ENCODE measurements around the gene LPP. TPM values are rescaled to one million over a fixed set of nuclear protein-coding genes. Genes with fewer than 3 reads are reported as not detected.

The LPP gene
- polyA plus RNA-seq, 3 donors = 24.5 to 26.1 (median 25.4) TPM

GRCh38 chr3:188191460-188191859, 37.5 kb downstream of the LPP start:
- DNase-seq (ENCODE audit: low read depth in 3 of 3, low spot score in 2 of 3) = no peak

GRCh38 chr3:188192034-188192433, 38.1 kb downstream of the LPP start:
- no peak for DNase-seq (ENCODE audit: low read depth in 3 of 3, low spot score in 2 of 3)

DNA sequence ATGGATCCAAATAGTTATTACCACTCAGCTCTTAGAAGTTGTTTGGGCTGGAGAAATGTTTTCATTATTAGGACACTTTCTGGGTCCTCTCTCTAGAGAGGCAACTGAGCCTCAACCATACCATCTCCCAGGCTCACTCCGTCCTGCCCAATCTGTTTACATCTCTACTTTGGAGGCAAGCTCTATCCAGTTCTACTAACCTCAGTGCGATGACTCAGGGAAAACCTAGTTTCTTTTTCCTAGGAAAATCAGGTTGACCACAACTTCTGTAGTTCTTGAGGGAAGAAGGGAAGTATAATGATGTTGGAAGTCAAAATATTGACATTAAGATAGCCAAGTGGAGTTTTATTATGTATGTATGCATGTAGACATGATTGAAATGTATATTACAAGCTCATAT, 40.4 kb downstream of the LPP start:
- DNase-seq (ENCODE audit: low read depth in 3 of 3, low spot score in 2 of 3) = no peak

- no peak for DNase-seq (ENCODE audit: low read depth in 3 of 3, low spot score in 2 of 3)
Observed at GRCh38 chr3:188196232-188196990, 42.5 kb downstream of the LPP start.

GRCh38 chr3:188197388-188197847, 43.5 kb downstream of the LPP start:
- no peak for DNase-seq (ENCODE audit: low read depth in 3 of 3, low spot score in 2 of 3)

GRCh38 chr3:188198001-188198400, 44.0 kb downstream of the LPP start:
- DNase-seq (ENCODE audit: low read depth in 3 of 3, low spot score in 2 of 3) = no peak

GRCh38 chr3:188198760-188199327, 44.9 kb downstream of the LPP start:
- DNase-seq (ENCODE audit: low read depth in 3 of 3, low spot score in 2 of 3) = no peak

GRCh38 chr3:188199386-188199785, 45.4 kb downstream of the LPP start:
- DNase-seq (ENCODE audit: low read depth in 3 of 3, low spot score in 2 of 3) = no peak

GRCh38 chr3:188200481-188200880, 46.5 kb downstream of the LPP start:
- no peak for DNase-seq (ENCODE audit: low read depth in 3 of 3, low spot score in 2 of 3)

GRCh38 chr3:188202358-188203138, 48.6 kb downstream of the LPP start:
- DNase-seq (ENCODE audit: low read depth in 3 of 3, low spot score in 2 of 3) = no peak

DNA sequence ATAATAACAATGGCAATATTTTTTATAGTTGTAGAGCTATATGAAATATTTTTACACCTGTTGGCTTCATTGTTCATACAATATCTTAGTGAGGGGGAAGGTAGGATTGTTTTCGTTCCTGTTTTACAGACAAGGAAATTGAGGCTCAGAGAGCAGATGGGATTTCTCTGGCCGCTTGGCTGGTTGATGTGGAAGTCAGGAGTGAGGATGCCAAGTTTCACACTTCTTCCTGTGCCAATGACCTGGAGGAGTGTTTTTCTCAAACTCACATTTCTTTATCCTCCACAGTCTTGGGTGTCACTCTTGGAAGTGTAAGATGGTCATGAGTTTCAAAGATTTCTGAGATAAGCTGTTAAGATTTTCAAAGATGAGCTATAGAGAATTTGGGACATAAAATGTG, 50.6 kb downstream of the LPP start:
- no peak for DNase-seq (ENCODE audit: low read depth in 3 of 3, low spot score in 2 of 3)

GRCh38 chr3:188205992-188206416, 52.0 kb downstream of the LPP start:
- no peak for DNase-seq (ENCODE audit: low read depth in 3 of 3, low spot score in 2 of 3)

DNA sequence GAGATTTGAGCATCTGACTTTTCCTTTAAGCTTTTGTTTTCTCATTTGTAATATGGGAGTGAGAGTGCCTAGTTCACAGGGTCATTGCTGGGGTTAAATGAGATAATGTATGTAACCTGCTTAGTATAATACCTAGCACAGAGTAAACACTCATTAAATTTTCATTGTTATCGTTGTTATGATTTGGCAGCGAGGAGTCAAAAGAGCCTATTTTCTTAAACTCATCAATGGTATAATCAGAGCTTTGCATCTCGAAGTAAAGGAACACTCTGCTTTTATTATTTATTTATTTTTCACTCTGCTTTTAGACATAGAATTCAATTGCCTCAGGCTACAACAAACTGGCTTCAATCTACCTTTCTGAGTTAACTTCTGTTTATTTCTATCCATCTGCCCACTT, 52.8 kb downstream of the LPP start:
- no peak for DNase-seq (ENCODE audit: low read depth in 3 of 3, low spot score in 2 of 3)

DNA sequence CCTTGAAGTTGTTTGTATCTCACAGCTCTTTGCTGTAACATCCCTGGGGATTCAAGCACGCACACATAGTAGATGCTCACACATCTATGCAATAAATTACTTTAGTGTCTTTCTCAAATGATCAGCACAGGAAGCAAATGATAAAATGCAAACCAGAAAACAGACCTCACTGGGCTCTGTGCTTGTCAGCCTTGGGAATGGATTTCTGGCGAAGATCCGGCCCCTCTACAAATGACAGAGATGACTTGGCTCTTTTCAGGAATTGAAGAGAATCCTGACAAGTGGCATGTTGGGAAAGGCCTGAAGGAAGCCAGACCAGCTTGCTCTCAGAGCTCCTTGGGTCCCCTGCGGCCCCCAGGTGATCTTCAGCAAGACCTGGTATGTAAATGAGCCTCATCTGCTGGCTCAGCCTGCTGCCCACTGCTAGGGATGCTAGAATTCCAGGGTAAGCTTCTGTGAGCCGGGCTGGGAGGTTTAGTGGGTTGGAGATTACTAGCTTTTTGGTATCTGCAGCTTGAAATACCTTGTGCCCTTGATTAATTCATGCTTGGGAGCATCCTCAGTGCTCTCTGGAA, 54.1 kb downstream of the LPP start:
- no peak for DNase-seq (ENCODE audit: low read depth in 3 of 3, low spot score in 2 of 3)

- DNase-seq (ENCODE audit: low read depth in 3 of 3, low spot score in 2 of 3) = peak in 1 of 3 donors; percentile 36
Observed at GRCh38 chr3:188208516-188208981, 54.6 kb downstream of the LPP start.

DNA sequence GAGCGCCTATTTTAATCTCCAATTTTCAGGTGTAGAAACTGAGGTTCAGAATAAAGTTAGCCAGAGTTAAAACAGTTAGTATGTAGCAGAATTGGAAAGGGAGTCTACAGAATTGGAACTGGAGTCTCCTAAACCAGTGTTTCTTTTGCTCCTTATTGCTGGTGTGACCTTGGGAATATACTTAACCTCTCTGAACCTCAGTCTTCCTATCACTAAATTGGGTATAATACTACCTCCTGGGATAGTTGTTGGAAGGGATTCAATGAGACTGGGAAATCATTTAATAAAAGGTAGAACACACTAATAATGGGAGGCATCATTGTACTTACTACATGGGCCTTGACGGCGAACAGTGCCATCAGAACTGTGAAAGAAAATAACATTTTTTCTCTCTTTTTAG, 55.1 kb downstream of the LPP start:
- no peak for DNase-seq (ENCODE audit: low read depth in 3 of 3, low spot score in 2 of 3)

- no peak for DNase-seq (ENCODE audit: low read depth in 3 of 3, low spot score in 2 of 3)
Observed at GRCh38 chr3:188209740-188210139, 55.8 kb downstream of the LPP start.

DNA sequence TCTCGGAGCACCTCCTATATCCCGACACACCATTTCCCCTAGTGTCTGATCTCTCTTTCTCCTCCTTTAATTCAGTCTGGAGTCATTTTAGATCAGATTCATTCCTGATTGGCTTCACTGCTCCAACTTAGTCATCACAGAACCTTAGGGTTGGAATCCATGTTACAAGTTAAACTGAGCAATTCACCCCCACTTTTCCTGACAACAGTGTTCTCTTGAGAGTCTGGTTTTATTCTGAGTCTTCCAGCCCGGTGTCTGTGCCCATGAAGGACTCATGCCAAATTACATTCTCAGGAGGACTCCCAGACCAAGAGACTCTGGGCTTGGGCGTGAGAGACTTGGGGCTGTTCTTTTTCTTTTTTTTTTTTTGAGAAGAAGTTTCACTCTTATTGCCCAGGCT, 57.5 kb downstream of the LPP start:
- no peak for DNase-seq (ENCODE audit: low read depth in 3 of 3, low spot score in 2 of 3)

DNA sequence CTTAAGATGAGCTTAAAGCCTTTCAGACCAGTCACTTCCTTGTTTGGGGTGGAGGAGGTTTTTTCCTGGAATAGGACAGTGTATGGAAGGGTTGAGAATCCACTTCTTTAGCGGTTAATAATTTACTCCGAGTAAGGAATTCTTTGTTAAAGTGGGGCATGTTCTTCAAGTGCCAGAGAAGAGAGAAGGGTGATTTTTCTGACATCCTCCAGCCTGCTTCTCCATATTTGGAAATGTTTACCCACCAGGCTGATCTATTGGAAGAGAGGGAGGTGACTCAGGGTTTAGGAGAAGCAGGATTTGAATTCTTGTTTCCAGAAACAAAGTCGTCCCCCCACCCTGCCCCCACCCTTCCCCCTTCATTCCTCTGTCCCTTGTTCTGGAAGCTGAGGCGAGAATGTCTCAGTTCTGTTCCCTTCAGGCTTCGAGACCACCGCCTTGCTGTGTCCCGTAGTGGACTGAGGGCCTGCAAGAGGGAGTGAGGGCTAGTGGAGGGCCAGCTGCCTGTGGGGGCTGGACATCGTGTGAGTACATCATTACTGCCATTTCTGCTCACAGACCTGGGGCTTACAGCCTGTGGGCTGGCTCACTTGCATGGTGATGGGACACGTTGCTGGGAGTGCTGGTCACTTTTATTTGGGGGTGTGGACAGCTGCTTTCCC, 58.5 kb downstream of the LPP start:
- no peak for DNase-seq (ENCODE audit: low read depth in 3 of 3, low spot score in 2 of 3)

DNA sequence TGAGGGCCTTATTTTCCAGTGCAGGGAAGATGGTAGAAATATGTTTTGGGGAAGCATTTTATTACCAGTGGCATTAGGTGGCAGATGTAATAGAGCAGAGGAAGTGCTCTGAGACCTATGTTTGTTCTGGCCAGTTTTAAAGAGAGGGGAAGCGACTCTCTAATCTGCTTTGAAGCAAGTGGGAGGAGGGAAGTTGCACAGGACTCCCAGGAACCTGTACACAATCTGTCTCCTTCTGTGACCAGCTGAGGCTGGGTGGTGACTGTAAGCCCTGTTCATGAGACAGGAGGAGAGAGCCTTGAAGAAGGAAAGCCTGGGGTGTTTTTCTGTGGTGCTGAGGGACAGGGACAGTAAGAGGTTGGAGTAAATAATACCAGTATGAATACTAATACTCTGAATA, 60.5 kb downstream of the LPP start:
- no peak for DNase-seq (ENCODE audit: low read depth in 3 of 3, low spot score in 2 of 3)

GRCh38 chr3:188215129-188215528, 61.2 kb downstream of the LPP start:
- DNase-seq (ENCODE audit: low read depth in 3 of 3, low spot score in 2 of 3) = no peak

Data from right renal cortex interstitium (tissue), 3 donors.